ENCODE data around the gene KRT2.
"Not testable (repeated sequence)": the region's sequence is repeated elsewhere in the genome, so short reads cannot be mapped to it uniquely, and the experiment has no call there.

The KRT2 gene

DNA sequence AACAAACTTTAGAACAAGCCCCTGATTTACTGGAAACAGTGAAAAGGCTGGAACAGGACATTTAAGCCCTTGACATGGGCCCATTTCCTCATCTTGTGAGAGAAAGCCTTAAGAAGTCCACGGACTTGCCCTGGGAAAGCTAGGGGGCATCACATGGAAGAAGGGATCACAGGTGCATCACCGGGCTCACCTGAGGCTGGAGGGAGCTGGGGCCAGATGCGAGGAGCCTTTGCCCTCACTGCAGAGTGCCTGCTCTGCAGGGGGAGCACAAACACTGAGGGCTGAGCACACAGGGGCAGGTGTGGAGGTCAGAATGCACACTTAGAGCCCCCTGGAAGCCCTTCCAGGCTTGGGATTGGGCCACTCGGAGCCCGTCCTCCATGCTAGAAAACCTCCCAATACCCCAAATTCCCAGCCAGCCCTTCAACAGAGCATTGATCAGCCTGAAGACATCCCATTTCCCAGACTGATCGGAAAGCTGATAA is 33.4 kb upstream of the KRT2 start:
- DNase-seq (ENCODE audit: low read depth in 2 of 2): no peak

DNA sequence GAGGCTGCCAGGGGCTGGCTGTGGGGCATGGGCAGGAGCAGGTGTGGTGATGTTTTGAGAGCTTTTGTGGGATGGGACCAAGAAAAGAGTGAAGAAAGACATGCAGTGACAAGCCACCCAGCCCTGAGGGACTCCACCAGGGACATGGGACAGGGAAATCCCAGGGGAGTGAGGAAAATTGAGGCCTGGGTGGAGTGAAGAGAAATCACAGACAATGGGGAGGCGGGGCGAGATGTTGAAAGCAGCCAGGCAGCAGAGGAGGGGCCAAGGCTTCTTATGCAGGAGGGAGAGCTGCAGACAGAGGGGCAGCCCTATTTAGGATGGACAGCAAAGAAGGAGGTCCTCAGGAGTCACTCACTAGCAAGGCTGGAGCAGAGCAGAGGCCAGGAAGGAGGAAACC is 32.4 kb upstream of the KRT2 start:
- DNase-seq (ENCODE audit: low read depth in 2 of 2): no peak

DNA sequence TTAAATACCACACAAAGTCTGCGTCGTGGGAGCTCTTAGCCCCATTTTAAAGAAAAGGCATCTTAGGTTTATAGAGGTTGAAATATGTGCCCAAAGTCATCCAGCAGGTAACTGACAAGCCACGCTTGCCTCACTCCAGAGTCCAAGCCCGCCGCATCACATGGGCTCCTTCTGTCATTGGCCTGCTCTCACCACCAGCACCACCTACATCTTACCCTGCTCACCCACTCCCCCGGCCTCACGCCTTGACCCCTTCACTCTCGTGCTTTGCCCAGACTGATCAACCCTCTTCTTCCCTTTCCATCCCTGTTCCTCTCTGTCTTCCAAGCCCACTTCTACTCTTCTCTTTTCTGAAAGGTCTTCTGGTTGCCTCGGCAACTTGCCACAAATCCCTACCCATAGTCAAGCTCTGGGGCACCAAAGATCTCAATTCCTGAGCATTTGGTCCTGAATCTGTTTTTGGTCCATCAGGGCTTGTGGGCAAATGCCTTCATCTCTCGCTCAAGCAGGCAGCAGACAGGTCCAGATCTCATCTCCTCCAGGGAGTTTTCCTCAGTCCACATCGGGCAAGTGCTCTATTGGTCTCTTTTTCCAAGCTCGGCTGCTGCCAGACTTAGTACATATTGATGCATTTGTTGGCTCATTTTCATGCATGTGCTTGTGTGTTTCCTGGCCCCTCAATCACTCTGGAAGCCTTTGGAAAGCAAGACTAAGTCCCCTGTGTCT is 31.7 kb upstream of the KRT2 start:
- DNase-seq (ENCODE audit: low read depth in 2 of 2): no peak

DNA sequence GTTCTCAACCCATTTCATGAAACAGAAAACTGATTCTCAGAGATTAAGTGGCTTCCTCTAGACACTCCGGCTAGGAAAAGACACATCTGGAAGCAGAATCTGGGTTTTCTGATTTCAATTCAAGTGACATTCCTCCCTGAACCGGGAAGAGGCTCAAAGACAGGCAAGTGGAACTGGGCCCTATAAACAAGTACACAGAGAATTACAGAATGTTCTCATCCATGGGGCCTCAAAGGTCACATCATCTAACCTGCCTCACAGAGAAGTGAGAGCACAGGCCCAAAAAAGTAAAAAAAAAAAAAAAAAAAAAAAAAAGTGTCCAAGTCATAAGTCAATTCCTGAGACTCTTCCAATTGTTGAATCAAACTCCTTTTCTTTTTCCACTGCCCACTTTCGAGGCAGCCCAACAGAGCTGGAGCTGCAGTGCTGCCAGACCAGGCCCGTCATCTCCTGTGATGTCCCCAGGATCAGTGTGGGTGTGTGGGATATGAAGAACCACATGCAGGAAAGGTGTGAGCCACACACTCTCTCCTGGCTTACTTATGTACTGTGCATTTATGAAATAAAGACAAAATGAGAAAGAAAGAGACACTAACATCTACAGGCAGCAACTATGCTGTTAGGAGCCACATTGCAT is 31.0 kb upstream of the KRT2 start:
- no peak for DNase-seq (ENCODE audit: low read depth in 2 of 2)

DNA sequence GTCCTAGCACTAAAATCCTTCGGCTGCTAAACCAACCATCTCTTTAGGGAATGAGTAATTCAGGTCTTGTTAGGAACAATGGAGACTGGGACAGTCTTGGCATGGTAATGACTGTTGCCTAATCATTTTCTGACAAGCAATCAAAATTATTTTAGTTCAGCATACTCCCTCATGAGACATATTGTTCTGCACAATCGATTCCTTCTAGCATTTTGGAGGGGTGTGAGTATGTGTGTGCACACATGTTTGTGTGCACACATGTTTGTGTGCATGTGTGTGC is 30.3 kb upstream of the KRT2 start:
- no peak for DNase-seq (ENCODE audit: low read depth in 2 of 2)

DNA sequence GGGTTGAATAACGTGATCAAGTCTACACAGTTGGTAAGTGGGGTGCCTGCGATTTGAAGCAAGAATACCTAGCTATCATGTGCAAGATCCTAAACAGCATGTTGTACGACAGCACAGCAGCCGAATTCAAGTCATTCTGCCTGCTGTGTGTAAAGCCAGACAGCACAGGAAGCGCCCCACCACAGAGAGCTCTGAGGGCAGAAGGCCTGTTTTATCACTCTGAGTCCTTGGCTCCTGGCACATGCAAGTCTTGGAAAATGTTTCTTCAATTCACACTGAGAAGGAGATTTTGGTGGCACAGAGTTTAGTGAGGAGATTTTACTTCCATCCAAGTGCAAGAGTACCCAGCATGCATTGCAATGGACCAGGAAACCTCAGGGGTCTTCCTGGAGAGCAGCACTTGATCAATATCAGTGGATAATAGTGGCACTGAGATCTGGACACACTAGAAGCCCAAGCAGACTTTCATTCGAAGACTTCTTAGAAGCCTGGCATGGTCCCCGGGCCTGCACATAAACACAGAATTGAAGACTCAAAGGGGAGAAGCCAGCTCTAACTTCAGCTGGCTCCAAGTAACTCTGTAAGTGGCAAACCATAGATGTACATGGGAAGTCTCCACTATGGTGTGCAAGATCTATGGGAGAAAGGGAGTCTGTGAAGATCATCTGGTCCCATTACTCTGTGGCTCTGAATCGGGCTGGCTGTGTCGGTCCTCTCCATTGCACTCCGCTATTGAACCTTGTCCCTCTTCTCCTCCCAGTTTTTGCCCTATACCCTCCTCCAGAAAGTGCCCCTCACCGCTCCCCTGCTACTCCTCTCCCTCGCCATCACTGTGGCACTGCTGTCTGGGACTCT is 29.7 kb upstream of the KRT2 start:
- no peak for DNase-seq (ENCODE audit: low read depth in 2 of 2)

DNA sequence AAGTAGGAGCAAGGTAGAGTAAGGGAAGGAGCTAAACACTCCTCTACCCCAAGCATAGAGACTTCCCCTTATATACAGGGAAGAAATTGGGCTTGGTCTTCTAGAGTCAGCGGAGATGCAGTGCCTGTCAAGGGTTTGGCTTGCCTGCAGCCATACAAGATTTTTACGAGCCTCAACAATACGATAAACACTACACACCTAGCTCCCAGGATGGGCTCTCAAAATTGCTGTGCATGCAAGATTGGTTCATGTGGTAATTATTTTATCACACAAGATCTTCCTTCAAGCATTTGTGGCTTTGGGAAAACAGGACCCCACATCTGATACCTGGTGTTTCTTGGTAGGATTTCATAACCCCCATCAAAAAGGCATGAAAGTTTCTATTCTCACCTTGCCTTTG is 28.4 kb upstream of the KRT2 start, which contains the start of gene KRT1:
Gene KRT1, minus strand, starts transcription at position 45 of the 400 bp plus-strand sequence. CDS start 59 bp downstream, outside the sequence.
- no peak for DNase-seq (ENCODE audit: low read depth in 2 of 2)

DNA sequence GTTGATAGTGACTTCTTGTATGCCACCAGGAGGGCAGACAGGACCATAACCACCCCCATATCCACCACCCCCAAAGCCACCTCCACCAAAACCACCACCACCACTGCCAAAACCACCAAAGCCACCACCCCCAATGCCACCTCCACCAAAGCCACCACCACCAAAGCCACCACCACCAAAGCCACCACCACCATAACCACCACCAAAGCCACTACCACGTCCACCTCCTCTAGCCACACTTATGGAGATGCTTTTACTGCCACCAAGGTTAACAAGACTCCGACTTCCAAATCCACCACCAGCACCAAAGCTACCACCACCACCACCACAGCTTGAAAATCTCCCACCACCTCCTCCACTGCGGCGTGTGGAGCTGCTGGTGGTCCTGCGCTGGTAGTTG is 27.9 kb upstream of the KRT2 start:
- no peak for DNase-seq (ENCODE audit: low read depth in 2 of 2)

DNA sequence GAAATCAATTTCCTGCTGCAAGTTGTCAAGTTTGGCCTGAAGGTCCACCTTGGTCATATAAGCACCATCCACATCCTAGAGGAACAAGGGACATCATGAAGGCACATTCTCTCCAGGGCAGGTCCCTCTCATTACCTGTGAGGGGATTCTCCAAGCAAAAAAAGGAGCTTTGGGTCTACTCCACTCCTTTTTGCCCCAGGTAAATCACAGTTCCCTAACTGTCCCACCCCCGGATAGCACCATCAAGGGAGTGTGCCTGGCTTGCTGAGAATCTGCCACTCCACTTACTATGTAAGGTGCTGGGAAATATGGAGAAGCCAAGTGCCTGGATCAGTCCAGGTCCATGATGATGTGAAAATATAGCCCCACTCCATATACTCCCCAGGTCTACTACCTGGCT is 25.7 kb upstream of the KRT2 start:
- DNase-seq (ENCODE audit: low read depth in 2 of 2): no peak

DNA sequence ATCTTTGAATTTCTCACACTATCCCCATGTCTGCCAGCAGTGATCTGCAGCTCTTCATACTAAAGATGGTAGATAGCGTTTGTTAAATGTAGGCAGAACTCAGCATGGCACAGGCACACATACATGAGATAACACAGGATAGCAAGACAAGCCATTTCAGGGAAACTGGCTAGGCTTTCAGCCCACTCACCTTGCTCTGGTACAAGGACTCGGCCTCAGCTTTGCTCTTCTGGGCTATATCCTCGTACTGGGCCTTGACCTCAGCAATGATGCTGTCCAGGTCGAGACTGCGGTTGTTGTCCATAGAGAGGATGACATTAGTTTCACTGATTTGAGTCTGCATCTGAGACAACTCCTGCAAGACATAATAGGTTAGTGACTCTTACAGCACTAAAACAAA is 25.1 kb upstream of the KRT2 start:
- no peak for DNase-seq (ENCODE audit: low read depth in 2 of 2)

DNA sequence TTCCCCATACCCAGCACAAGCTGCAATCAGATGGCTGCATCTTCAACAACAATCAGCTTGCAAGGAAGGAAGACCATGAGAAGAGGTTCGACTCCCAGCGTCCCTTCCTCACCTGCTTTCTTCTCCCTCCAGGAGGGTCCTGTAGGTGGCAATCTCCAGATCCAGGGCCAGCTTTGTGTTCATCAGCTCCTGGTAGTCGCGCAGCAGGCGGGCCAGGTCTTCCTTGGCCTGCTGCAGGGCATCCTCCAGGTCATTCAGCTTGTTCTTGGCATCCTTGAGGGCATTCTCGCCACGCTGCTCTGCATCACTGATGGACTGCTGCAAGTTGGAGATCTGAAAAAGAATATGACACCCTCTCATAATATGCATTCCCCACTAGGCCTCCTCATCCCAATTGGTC is 24.2 kb upstream of the KRT2 start:
- DNase-seq (ENCODE audit: low read depth in 2 of 2): no peak

DNA sequence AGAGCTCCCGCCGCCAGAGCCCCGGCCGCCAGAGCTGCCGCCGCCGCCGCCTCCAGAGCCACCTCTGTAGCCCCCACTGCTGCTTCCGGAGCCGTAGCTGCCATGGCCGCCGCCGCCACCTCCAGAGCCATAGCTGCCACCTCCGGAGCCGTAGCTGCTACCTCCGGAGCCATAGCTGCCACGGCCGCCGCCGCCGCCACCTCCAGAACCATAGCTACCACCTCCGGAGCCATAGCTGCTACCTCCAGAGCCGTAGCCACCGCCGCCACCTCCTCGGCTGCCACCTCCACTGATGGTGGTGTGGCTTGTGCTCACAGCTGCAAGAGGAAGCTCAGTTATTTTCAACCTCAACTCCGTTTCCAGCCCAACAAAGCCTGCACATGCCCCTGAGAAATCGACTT is 23.3 kb upstream of the KRT2 start:
- no peak for DNase-seq (ENCODE audit: low read depth in 2 of 2)

DNA sequence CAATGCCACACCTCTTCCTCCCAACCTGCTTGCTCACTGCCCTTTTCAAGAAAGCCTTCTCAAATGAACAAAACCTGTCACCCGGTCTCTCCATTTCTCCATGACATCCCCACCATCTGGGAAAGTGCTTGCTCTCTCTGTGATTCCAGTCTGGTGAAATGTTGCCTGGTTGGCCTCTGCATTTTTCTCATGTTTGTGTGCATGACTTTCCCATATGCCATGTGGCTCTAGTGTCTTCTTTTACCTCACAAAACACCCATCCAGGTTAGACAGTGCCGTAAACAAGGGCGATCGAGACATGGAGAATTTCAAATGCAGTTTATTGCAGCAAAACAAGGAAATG is 22.4 kb upstream of the KRT2 start:
- no peak for DNase-seq (ENCODE audit: low read depth in 2 of 2)

DNA sequence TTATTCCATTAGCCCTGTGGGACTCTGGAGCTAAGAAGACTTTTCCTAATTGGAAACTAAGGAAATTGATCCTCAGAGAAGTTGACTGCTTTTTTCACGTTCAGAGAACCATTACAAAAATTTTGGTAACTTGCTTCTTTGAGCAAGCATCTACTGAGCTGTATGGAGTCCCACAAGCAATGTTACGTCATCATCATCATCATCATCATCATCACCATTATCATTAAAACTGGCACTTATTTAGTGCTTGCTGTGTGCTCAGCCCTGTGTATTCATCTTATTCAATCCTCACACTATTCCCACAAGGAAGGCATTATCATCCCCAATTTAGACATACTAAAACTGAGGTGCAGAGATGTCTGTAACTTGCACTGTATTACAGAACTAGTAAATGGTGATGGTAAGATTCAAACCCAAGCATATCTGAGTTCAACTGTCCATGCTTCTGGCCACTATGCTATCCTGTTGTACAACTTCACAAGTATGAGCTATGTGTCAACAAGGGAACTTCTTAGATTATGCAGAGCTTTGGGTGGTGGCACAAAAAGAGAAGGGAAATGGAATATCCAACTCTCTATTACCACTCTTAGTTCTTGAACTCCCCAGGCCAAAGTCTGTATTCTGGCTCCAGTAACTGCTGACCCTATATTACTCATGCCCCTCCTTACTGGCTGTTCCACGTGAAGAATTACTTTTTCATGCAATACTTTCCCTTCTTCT is 21.9 kb upstream of the KRT2 start:
- DNase-seq (ENCODE audit: low read depth in 2 of 2): no peak

DNA sequence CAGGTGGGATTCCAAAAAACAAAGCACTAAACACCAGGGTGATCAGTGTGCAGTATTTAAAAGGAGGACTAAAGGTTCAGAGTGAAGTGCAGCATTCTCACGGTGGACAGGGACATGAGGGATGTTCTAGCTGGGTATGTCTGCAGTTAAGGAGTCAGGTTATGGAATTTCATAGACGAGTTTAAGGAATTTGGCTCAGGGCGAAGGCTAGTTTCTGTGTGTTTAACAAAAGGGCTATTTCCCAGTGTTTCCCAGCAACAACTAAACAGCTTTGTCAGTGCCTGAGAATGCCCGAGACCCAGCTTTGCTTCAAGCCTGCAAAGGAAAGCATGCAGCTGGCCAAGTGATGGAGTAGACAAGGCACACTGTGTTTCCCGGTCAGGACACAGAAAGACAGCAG is 21.2 kb upstream of the KRT2 start:
- DNase-seq (ENCODE audit: low read depth in 2 of 2): no peak

DNA sequence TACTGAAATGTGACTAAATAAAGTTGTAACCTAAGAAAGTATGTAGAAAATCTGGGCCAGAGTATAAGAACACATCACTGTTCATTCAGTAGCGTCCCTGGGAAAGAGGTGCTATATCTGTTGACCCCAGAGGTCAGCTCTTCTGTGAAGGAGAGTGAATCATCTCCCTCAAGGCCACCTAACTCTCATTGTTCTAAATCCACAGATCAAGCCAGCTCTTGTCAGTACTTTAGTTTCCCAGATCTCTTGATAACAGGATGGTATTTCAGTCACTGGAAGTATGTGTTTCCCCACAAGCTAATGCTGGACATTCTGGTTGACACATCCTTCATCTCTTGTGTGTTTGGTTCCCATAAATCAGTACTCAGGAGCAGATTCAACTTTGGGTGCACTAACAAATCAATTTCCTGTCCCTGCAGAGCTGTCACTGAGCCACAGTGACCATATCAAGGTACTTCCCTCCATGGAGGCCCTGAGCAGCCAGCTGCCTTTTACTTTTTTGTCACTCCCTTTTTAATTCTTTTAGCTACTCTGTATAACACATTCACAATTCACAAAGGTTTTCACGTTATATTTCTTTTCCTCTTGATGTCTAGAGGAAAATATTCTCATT is 20.4 kb upstream of the KRT2 start:
- no peak for DNase-seq (ENCODE audit: low read depth in 2 of 2)

DNA sequence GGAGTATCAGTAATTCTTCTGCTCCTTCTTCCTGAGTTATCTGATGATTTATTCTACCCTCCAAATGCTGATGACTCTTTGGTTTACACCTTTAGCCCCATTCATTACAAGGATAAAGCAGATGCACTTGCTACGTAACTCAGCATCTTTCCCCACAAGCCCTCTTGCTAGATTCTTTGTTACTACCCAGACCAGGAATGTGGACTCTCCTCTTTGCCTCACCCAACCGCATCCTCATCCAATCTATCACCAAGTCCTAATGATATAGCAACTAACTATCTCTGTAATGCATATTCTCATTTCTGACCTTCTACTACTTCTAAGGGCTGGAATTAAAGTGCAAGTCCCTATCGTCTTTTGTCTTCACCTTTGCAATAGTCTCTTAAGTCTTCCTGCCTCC is 18.9 kb upstream of the KRT2 start:
- no peak for DNase-seq (ENCODE audit: low read depth in 2 of 2)

DNA sequence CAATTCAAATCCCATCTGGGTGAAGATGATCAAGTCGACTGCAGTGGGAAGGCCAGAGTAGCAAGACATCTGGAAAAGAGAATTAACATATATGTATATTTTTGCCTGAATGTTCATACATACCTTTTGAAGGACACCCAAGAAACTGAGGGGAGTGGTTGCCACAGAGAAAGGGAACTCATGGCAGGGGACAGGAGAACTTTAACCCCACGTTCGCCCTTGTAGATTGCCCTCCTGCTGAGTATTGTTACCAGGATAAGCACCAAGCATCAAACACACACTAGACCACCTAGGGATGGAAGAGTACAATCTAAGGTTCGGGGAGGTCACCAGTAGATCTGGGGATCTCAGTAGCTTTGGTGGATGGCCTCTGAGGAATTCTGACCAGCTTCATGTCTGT is 18.5 kb upstream of the KRT2 start:
- DNase-seq (ENCODE audit: low read depth in 2 of 2): no peak

DNA sequence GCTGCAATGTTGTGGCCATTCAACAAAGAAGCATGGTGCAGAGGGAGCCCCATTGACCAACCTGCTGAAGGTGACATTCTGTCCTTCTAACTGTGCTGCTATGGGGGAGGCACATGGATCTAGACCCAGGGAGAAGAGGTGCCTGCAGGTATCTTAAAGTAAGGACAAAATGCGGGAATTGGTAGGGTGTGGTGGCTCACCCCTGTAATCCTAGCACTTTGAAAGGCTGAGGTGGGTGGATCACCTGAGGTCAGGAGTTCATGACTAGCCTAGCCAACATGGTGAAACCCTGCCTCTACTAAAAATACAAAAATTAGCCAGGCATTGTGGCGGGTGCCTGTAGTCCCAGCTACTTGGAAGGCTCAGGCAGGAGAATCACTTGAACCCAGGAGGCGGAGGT is 17.9 kb upstream of the KRT2 start:
- not testable (repeated sequence) for DNase-seq (ENCODE audit: low read depth in 2 of 2)

DNA sequence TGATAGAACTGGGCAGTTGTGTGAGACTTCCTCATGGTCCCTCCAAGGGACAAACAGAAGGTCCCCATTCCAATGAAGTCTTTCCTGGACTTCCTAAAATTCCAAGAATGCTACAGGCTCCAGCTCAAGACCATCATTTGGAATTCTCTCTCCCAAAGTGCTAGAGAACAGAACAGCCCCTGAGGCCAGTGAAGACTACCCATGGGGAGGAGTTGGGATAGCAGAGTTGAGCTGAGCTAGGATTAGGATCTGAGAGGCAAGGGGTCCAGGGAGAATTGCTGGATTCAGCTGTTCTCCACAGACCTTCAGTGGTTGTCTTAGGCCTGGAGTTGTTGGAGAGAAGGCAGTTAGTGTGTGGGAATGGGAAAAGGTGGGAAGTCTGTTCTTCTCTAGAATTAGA is 17.4 kb upstream of the KRT2 start:
- DNase-seq (ENCODE audit: low read depth in 2 of 2): no peak

DNA sequence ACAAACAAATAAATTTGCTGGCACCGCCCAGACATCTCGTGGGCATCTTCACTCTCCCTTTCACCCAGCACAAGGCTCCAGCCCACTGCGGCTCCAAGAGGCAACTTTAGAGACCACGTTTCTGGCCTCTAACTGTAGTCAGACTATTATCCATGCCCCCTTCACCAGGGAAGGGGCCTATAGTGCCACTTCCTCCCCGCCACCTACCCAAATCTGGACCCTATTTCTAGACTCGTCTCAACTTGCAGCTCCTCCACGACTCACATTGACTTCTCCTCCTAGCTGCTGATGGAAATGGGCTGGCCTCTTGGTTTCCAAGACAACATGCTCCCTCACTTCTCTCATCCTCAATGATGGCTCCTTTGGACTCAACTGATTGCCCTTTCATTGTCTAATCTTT is 15.9 kb upstream of the KRT2 start:
- DNase-seq (ENCODE audit: low read depth in 2 of 2): no peak

DNA sequence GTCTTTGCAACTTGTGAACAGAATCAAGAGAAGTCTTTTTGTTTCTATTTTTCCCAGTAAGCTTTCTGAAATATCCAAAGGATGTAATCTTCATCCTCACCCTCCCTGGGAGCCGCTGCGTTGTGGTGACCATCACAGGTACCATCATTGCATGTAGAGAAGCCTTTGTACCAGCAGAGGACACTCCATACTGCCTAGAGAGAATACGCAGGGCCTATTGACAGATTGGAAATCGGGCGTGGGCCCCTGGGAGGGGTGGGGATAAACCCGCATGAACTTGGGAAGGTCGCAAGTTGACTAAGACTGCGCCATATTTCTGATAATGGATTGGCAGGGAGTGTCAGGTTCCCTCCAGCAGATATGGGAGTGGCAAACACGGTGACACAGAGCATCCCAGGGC is 15.5 kb upstream of the KRT2 start:
- DNase-seq (ENCODE audit: low read depth in 2 of 2): no peak
